Measurements from ENCODE around the gene CHD9NB. TPM values are rescaled to one million over a fixed set of nuclear protein-coding genes. Genes with fewer than 3 reads are reported as not detected.

Gene CHD9NB
- total RNA-seq, 3 donors from 2014 or later (not counting 1 experiment from before 2014, with no cell fraction given), result 0.26 TPM; not detected in 2

GRCh38 chr16:53089434-53090285, 37.0 kb upstream of the CHD9NB start:
- no peak for TF ChIP-seq CTCF (IDR thresholded peaks at IDR 0.05)
- Mint-ChIP-seq H3K9me3 (no peaks in the 10 kb centered on the region), H3K4me1 (peaks cover 41 to 60% of the 10 kb centered on the region in 2 donors), H3K27me3 (ENCODE audit: low read depth in 2 of 2) (no peaks in the 10 kb centered on the region), H3K4me3 (peak overlapping the region; percentile 83), H3K36me3 (no peaks in the 10 kb centered on the region), H3K27ac (peak overlapping the region; percentile 13 to 64)
- Histone ChIP-seq H3K9me3 (ENCODE audit: control insufficient read depth, insufficient read depth, low read length) (no peaks in the 10 kb centered on the region), H3K36me3 (ENCODE audit: control insufficient read depth, insufficient read depth, low read length) (peaks cover 3% of the 10 kb centered on the region), H3K27ac (ENCODE audit: low read length) (no peak overlapping the region), H3K4me3 (ENCODE audit: low read length) (no peak overlapping the region), H3K27me3 (ENCODE audit: control insufficient read depth, insufficient read depth, low read length) (no peaks in the 10 kb centered on the region), H3K4me1 (ENCODE audit: control insufficient read depth, insufficient read depth, low read length) (peaks cover 52% of the 10 kb centered on the region)
- ATAC-seq (no peak), DNase-seq (no peak)
- WGBS (ENCODE audit: insufficient coverage), result 94% methylated on average over 4 of the region's 4 CpGs
- intact Hi-C loops (cut with micrococcal nuclease), result loop anchor here (10.0 kb wide), 1 partner anchor 365 kb away; no protein-coding TSS in a partner anchor

GRCh38 chr16:53087101-53087500, 34.4 kb upstream of the CHD9NB start:
- intact Hi-C loops (cut with micrococcal nuclease), result no loop called here
- Histone ChIP-seq H3K4me3 (ENCODE audit: low read length) (no peak overlapping the region), H3K27ac (ENCODE audit: low read length) (no peak overlapping the region), H3K27me3 (ENCODE audit: control insufficient read depth, insufficient read depth, low read length) (no peaks in the 10 kb centered on the region), H3K36me3 (ENCODE audit: control insufficient read depth, insufficient read depth, low read length) (peaks cover 3% of the 10 kb centered on the region), H3K4me1 (ENCODE audit: control insufficient read depth, insufficient read depth, low read length) (peaks cover 28% of the 10 kb centered on the region), H3K9me3 (ENCODE audit: control insufficient read depth, insufficient read depth, low read length) (no peaks in the 10 kb centered on the region)
- DNase-seq, result no peak
- Mint-ChIP-seq H3K27ac (no peak overlapping the region), H3K36me3 (no peaks in the 10 kb centered on the region), H3K9me3 (no peaks in the 10 kb centered on the region), H3K27me3 (ENCODE audit: low read depth in 2 of 2) (no peaks in the 10 kb centered on the region), H3K4me3 (no peak overlapping the region), H3K4me1 (peaks cover 34 to 48% of the 10 kb centered on the region in 2 donors)
- no peak for ATAC-seq
- 100% methylated on average over 3 of the region's 3 CpGs for WGBS (ENCODE audit: insufficient coverage)
- no peak for TF ChIP-seq CTCF (IDR thresholded peaks at IDR 0.05)

GRCh38 chr16:53085931-53086421, 33.3 kb upstream of the CHD9NB start:
- H3K4me3 ChIP-seq (ENCODE audit: low read length), result no peak overlapping the region
- no peak overlapping the region for H3K27ac Mint-ChIP-seq
- H3K9me3 ChIP-seq (ENCODE audit: control insufficient read depth, insufficient read depth, low read length), result no peaks in the 10 kb centered on the region
- peaks cover 25 to 43% of the 10 kb centered on the region in 2 donors for H3K4me1 Mint-ChIP-seq
- H3K27ac ChIP-seq (ENCODE audit: low read length), result no peak overlapping the region
- no peaks in the 10 kb centered on the region for H3K9me3 Mint-ChIP-seq
- DNase-seq (no peak), ATAC-seq (no peak)
- no peaks in the 10 kb centered on the region for H3K36me3 Mint-ChIP-seq
- peaks cover 17% of the 10 kb centered on the region for H3K4me1 ChIP-seq (ENCODE audit: control insufficient read depth, insufficient read depth, low read length)
- intact Hi-C loops (cut with micrococcal nuclease), result no loop called here
- no peak for TF ChIP-seq CTCF (IDR thresholded peaks at IDR 0.05)
- H3K27me3 ChIP-seq (ENCODE audit: control insufficient read depth, insufficient read depth, low read length), result no peaks in the 10 kb centered on the region
- H3K4me3 Mint-ChIP-seq, result no peak overlapping the region
- peaks cover 3% of the 10 kb centered on the region for H3K36me3 ChIP-seq (ENCODE audit: control insufficient read depth, insufficient read depth, low read length)
- 92% methylated on average over 6 of the region's 6 CpGs for WGBS (ENCODE audit: insufficient coverage)
- no peaks in the 10 kb centered on the region for H3K27me3 Mint-ChIP-seq (ENCODE audit: low read depth in 2 of 2)

Data from natural killer cell (primary cell).